HG02885 (cell line): ENCODE results near the gene PMS1.

ENCODE experiments used
- ATAC-seq: cut with Tn5 transposase; IDR thresholded peaks from one replicate; pipeline ENCODE4 v1.9.1; 2021; ENCODE audit warnings: mild to moderate bottlenecking; ENCODE audit not compliant: unreplicated experiment, poor library complexity

Gene PMS1

GRCh38 chr2:189916651-189917050 is 132.4 kb downstream of the PMS1 start:
- no peak for ATAC-seq
